Fibroblast of skin of scalp (primary cell): ENCODE results near the gene HMOX1.

Experiments used
- DNase-seq: peaks from one replicate; pipeline ENCODE4 v3.0.0-alpha.2; 2013

The HMOX1 gene

GRCh38 chr22:35407362-35407761 lies 26.5 kb downstream of the HMOX1 start:
- no peak for DNase-seq

- DNase-seq, result no peak
Measured at GRCh38 chr22:35409783-35410662, 29.1 kb downstream of the HMOX1 start.

GRCh38 chr22:35410663-35411034 lies 29.8 kb downstream of the HMOX1 start:
- no peak for DNase-seq

- no peak for DNase-seq
Measured at GRCh38 chr22:35411102-35411501, 30.2 kb downstream of the HMOX1 start.

- no peak for DNase-seq
Measured at GRCh38 chr22:35413624-35414023, 32.7 kb downstream of the HMOX1 start.

GRCh38 chr22:35417606-35418005 lies 36.7 kb downstream of the HMOX1 start:
- DNase-seq, result no peak

GRCh38 chr22:35418088-35418487 lies 37.2 kb downstream of the HMOX1 start:
- no peak for DNase-seq

- DNase-seq, result no peak
Measured at GRCh38 chr22:35418731-35419130, 37.8 kb downstream of the HMOX1 start.

- DNase-seq, result no peak
Measured at GRCh38 chr22:35419756-35420155, 38.9 kb downstream of the HMOX1 start.

- DNase-seq, result no peak
Measured at GRCh38 chr22:35421121-35421520, 40.2 kb downstream of the HMOX1 start.

- DNase-seq, result no peak
Measured at GRCh38 chr22:35422145-35422544, 41.2 kb downstream of the HMOX1 start.

GRCh38 chr22:35422936-35423335 lies 42.0 kb downstream of the HMOX1 start:
- no peak for DNase-seq

- no peak for DNase-seq
Measured at GRCh38 chr22:35424081-35424480, 43.2 kb downstream of the HMOX1 start.

- no peak for DNase-seq
Measured at GRCh38 chr22:35424761-35425160, 43.9 kb downstream of the HMOX1 start.

GRCh38 chr22:35425546-35425945 lies 44.6 kb downstream of the HMOX1 start:
- DNase-seq, result no peak

- DNase-seq, result peak; percentile 24
Measured at GRCh38 chr22:35425971-35426800, 45.3 kb downstream of the HMOX1 start.

GRCh38 chr22:35426801-35427140 lies 45.9 kb downstream of the HMOX1 start:
- no peak for DNase-seq

- DNase-seq, result peak; percentile 91
Measured at GRCh38 chr22:35430897-35431322, 50.0 kb downstream of the HMOX1 start.

- DNase-seq, result no peak
Measured at GRCh38 chr22:35431483-35432227, 50.8 kb downstream of the HMOX1 start.

- no peak for DNase-seq
Measured at GRCh38 chr22:35432228-35432905, 51.5 kb downstream of the HMOX1 start.

- no peak for DNase-seq
Measured at GRCh38 chr22:35434061-35434710, 53.3 kb downstream of the HMOX1 start.

- DNase-seq, result no peak
Measured at GRCh38 chr22:35435201-35435740, 54.4 kb downstream of the HMOX1 start.
